H1 (cell line): ENCODE results near the gene DNAH1. TPM values are rescaled to one million over a fixed set of nuclear protein-coding genes. Genes with fewer than 3 reads are reported as not detected.

ENCODE experiments used
- CTCF ChIA-PET: fragments of 300-600 bp; sonication (Branson Sonifier 250); formaldehyde crosslinking; loops from one replicate; lab custom pipeline; 2021; ENCODE audit not compliant: partially characterized antibody; lab: Charles Lee
- POLR2A ChIA-PET: fragments of 300-600 bp; sonication (Branson Sonifier 250); formaldehyde crosslinking; loops from one replicate; lab custom pipeline; 2021; ENCODE audit warnings: inconsistent platforms; ENCODE audit not compliant: partially characterized antibody; lab: Charles Lee
- DNase-seq, 2 experiments: peaks; one replicate each; pipeline versions ENCODE4 v3.0.0 to v3.0.0-alpha.2; 2010 to 2022; ENCODE audit warnings: low spot score in 2 of 2, low read depth in 1 of 2, mixed read lengths in 1 of 2
- FAIRE-seq: peaks from 2 replicates; lab custom pipeline; 2011; peaks lifted over from hg19 to GRCh38; lab: Jason Lieb, UNC
- H2AFZ ChIP-seq: 2 replicates; pipeline ENCODE4 v1.8.1; 2012; ENCODE audit warnings: low read length, inconsistent platforms
- H2AK5ac ChIP-seq: 2 replicates; pipeline ENCODE4 v1.6.1; 2013; ENCODE audit warnings: low read depth, low read length
- H2BK120ac ChIP-seq: replicated peaks from 2 replicates; pipeline ENCODE3; 2013; ENCODE audit warnings: low read depth, low read length, inconsistent platforms
- H2BK12ac ChIP-seq: 2 replicates; pipeline ENCODE4 v1.6.1; 2013; ENCODE audit warnings: low read depth, low read length
- H2BK15ac ChIP-seq: 2 replicates; pipeline ENCODE4 v1.6.1; 2013; ENCODE audit warnings: low read length
- H2BK20ac ChIP-seq: 2 replicates; pipeline ENCODE4 v1.6.1; 2013; ENCODE audit warnings: low read length
- H2BK5ac ChIP-seq: 2 replicates; pipeline ENCODE4 v1.6.1; 2013; ENCODE audit warnings: low read depth, low read length
- H3K14ac ChIP-seq: 2 replicates; pipeline ENCODE4 v1.6.1; 2013; ENCODE audit warnings: inconsistent platforms; ENCODE audit not compliant: insufficient read length
- H3K18ac ChIP-seq: 2 replicates; pipeline ENCODE4 v1.6.1; 2013; ENCODE audit warnings: low read length; ENCODE audit errors: extremely low read depth
- H3K23ac ChIP-seq: 2 replicates; pipeline ENCODE4 v1.6.1; 2013; ENCODE audit warnings: inconsistent platforms; ENCODE audit not compliant: insufficient read length
- H3K23me2 ChIP-seq: 2 replicates; pipeline ENCODE4 v1.6.1; 2013; ENCODE audit warnings: low read depth, low read length
- H3K27ac ChIP-seq: 2 replicates; pipeline ENCODE4 v1.6.1; 2011; ENCODE audit warnings: low read depth, low read length, inconsistent platforms
- H3K27me3 ChIP-seq, 4 experiments: replicated peaks in 1 of 4; 1 replicate in 1 of 4; 2 replicates in 3 of 4; pipeline versions ENCODE4 v1.6.1 to v1.8.1; 2011 to 2013; ENCODE audit warnings: low read length in 3 of 4, mild to moderate bottlenecking in 3 of 4, inconsistent platforms in 2 of 4, mixed read lengths in 2 of 4, moderate library complexity in 1 of 4; ENCODE audit not compliant: control insufficient read depth in 3 of 4, insufficient read depth in 3 of 4; ENCODE audit errors: extremely low read depth in 1 of 4
- H3K36me3 ChIP-seq, 4 experiments: 2 replicates each; pipeline versions ENCODE4 v1.6.1 to v1.8.1; 2011 to 2013; ENCODE audit warnings: mild to moderate bottlenecking in 4 of 4, low read length in 3 of 4, moderate library complexity in 2 of 4, control low read depth in 1 of 4, inconsistent platforms in 1 of 4; ENCODE audit not compliant: insufficient read depth in 4 of 4, control insufficient read depth in 2 of 4
- H3K4ac ChIP-seq: replicated peaks from 2 replicates; pipeline ENCODE3; 2013; ENCODE audit warnings: low read length, low read depth, mixed read lengths, inconsistent platforms; ENCODE audit not compliant: insufficient read length
- H3K4me1 ChIP-seq, 4 experiments: replicated peaks in 1 of 4; 1 replicate in 1 of 4; 2 replicates in 3 of 4; pipeline versions ENCODE4 v1.6.1 to v1.8.1; 2011 to 2013; ENCODE audit warnings: low read length in 3 of 4, inconsistent platforms in 2 of 4, mixed read lengths in 1 of 4; ENCODE audit not compliant: insufficient read depth in 4 of 4, control insufficient read depth in 3 of 4
- H3K4me2 ChIP-seq, 2 experiments: 2 replicates each; pipeline versions ENCODE4 v1.6.1 to v1.8.1; 2011 to 2013; ENCODE audit warnings: low read depth in 2 of 2, low read length in 2 of 2, control low read depth in 1 of 2, inconsistent platforms in 1 of 2, mild to moderate bottlenecking in 1 of 2; ENCODE audit not compliant: insufficient read depth in 1 of 2
- H3K4me3 ChIP-seq, 4 experiments: fragments of 200-600, 300-600 bp in 1 of 4; sonication (generic), shearing (Covaris generic), sonication (Bioruptor Twin) in 1 of 4; 2 replicates each; pipeline versions ENCODE4 v1.5.1 to v1.8.1; 2011 to 2016; ENCODE audit warnings: low read length in 4 of 4, low read depth in 3 of 4, control low read depth in 2 of 4, inconsistent platforms in 2 of 4, mild to moderate bottlenecking in 2 of 4, mixed read lengths in 1 of 4, moderate library complexity in 1 of 4; ENCODE audit not compliant: insufficient read depth in 2 of 4; ENCODE audit errors: extremely low read depth in 1 of 4
- H3K56ac ChIP-seq: replicated peaks from 2 replicates; pipeline ENCODE3; 2013; ENCODE audit warnings: low read depth, mild to moderate bottlenecking, mixed read lengths, low read length, inconsistent platforms; ENCODE audit not compliant: insufficient read length
- H3K79me1 ChIP-seq: 2 replicates; pipeline ENCODE4 v1.6.1; 2013; ENCODE audit warnings: low read depth, low read length, control low read depth
- H3K79me2 ChIP-seq, 2 experiments: 2 replicates each; pipeline versions ENCODE4 v1.6.1 to v1.8.1; 2012 to 2013; ENCODE audit warnings: low read length in 2 of 2, mild to moderate bottlenecking in 2 of 2, inconsistent platforms in 1 of 2; ENCODE audit not compliant: insufficient read depth in 2 of 2, control insufficient read depth in 1 of 2
- H3K9ac ChIP-seq, 4 experiments: replicated peaks in 1 of 4; 1 replicate in 1 of 4; 2 replicates in 3 of 4; pipeline versions ENCODE4 v1.6.1 to v1.8.1; 2011 to 2013; ENCODE audit warnings: low read depth in 3 of 4, low read length in 3 of 4, control low read depth in 2 of 4, mild to moderate bottlenecking in 2 of 4, moderate library complexity in 2 of 4, inconsistent platforms in 1 of 4; ENCODE audit errors: extremely low read depth in 1 of 4
- H3K9me3 ChIP-seq, 2 experiments: 2 replicates each; pipeline versions ENCODE4 v1.6.1 to v1.8.1; 2012 to 2013; ENCODE audit warnings: mild to moderate bottlenecking in 2 of 2, moderate library complexity in 2 of 2, control low read depth in 1 of 2, inconsistent platforms in 1 of 2, low read depth in 1 of 2, low read length in 1 of 2, mixed read lengths in 1 of 2; ENCODE audit not compliant: insufficient read depth in 2 of 2
- H4K20me1 ChIP-seq, 2 experiments: replicated peaks in 1 of 2; 2 replicates each; pipeline versions ENCODE3 to v1.8.1; 2011 to 2013; ENCODE audit warnings: inconsistent platforms in 2 of 2, low read length in 2 of 2, mild to moderate bottlenecking in 1 of 2; ENCODE audit not compliant: insufficient read depth in 2 of 2, control insufficient read depth in 1 of 2
- H4K5ac ChIP-seq: 2 replicates; pipeline ENCODE4 v1.6.1; 2013; ENCODE audit warnings: low read length, low read depth, mixed read lengths, inconsistent platforms; ENCODE audit not compliant: insufficient read length
- H4K8ac ChIP-seq: 2 replicates; pipeline ENCODE4 v1.8.0; 2013; ENCODE audit warnings: mild to moderate bottlenecking, moderate library complexity, low read length, inconsistent platforms; ENCODE audit not compliant: insufficient read depth; ENCODE audit errors: extremely low read depth
- H4K91ac ChIP-seq: replicated peaks from 2 replicates; pipeline ENCODE3; 2013; ENCODE audit warnings: low read length, mixed read lengths, inconsistent platforms; ENCODE audit not compliant: insufficient read length
- BCL11A ChIP-seq, 2 experiments: IDR thresholded peaks; one replicate each; pipeline ENCODE4 v1.6.1; 2011; ENCODE audit warnings: low read depth in 2 of 2, low read length in 2 of 2, mild to moderate bottlenecking in 2 of 2
- CHD1 ChIP-seq: IDR thresholded peaks from 2 replicates; pipeline ENCODE4 v1.6.1; 2012; ENCODE audit warnings: low read depth, low read length, improper control_type of control experiment
- GABPA ChIP-seq: IDR thresholded peaks from 2 replicates; pipeline ENCODE4 v1.6.1; 2011; ENCODE audit warnings: mild to moderate bottlenecking, low read length, moderate library complexity, borderline replicate concordance; ENCODE audit not compliant: insufficient read depth
- POLR2A ChIP-seq, 2 experiments: IDR thresholded peaks; 1 replicate in 1 of 2; 2 replicates in 1 of 2; pipeline ENCODE4 v1.6.1; 2011; ENCODE audit warnings: low read depth in 2 of 2, low read length in 2 of 2, mild to moderate bottlenecking in 2 of 2; ENCODE audit errors: control extremely low read depth in 1 of 2
- SAP30 ChIP-seq: fragments of 300-600 bp; sonication (generic); IDR thresholded peaks from 2 replicates; pipeline ENCODE4 v1.7.1; 2012; ENCODE audit warnings: low read length, moderate library complexity, mild to moderate bottlenecking, inconsistent platforms; ENCODE audit not compliant: insufficient read depth, insufficient replicate concordance
- SIX5 ChIP-seq: IDR thresholded peaks from 2 replicates; pipeline ENCODE4 v1.6.1; 2011; ENCODE audit warnings: mild to moderate bottlenecking, low read depth, low read length
- SP2 ChIP-seq: IDR thresholded peaks from 2 replicates; pipeline ENCODE4 v1.6.1; 2012; ENCODE audit warnings: mild to moderate bottlenecking, low read length, inconsistent platforms
- SUZ12 ChIP-seq: fragments of 200-600 bp; sonication (generic); IDR thresholded peaks from 2 replicates; pipeline ENCODE4 v1.6.1; 2012; ENCODE audit warnings: mild to moderate bottlenecking, inconsistent platforms, low read length, moderate library complexity, mixed read lengths
- TAF7 ChIP-seq: optimal IDR thresholded peaks from 2 replicates; pipeline ENCODE3; 2011; ENCODE audit warnings: low read depth, mild to moderate bottlenecking, inconsistent platforms, low read length, moderate library complexity, borderline replicate concordance
- WGBS, 2 experiments: shearing (Covaris generic) in 1 of 2; methylation state at CpG; one replicate each; pipeline versions ENCODE4 v1.1.6 to v1.1.7; 2013 to 2015; ENCODE audit warnings: low lambda C conversion rate in 2 of 2, mixed read lengths in 2 of 2, inconsistent platforms in 1 of 2, low coverage in 1 of 2, missing lambda C conversion rate in 1 of 2; ENCODE audit not compliant: insufficient replicate concordance in 2 of 2, insufficient coverage in 1 of 2, insufficient read length in 1 of 2; ENCODE audit errors: extremely low coverage in 1 of 2, missing lambda C conversion rate in 1 of 2; 5-methylcytosine and 5-hydroxymethylcytosine counted together
- polyA plus RNA-seq, 7 experiments: library from polyadenylated mRNA; depleted of rRNA in 3 of 7; stranded (reverse) in 5 of 7; unstranded in 2 of 7; fragments of >200 nt in 5 of 7; fragments of 200-250 nt in 2 of 7; gene quantifications; 1 replicate in 5 of 7; 2 replicates in 1 of 7; 4 replicates in 1 of 7; pipeline versions ENCODE4 v1.2.1 to v1.2.3, GENCODE V29; 2011 to 2013; ENCODE audit warnings: missing spikeins in 2 of 7, mixed read lengths in 2 of 7
- total RNA-seq: library from RNA; stranded (reverse); fragmentation: NEBNext Ultra II Directional; extraction: Animal tissue kit (Norgen Biotek cat#: 25700); gene quantifications from 2 replicates; pipeline ENCODE4 v1.2.1, GENCODE V29; 2021
- TF ChIP-seq, protein P1 (sequence below): IDR thresholded peaks from 2 replicates; pipeline ENCODE4 v1.6.1; 2012; ENCODE audit warnings: low read length, inconsistent platforms
- TF ChIP-seq, protein P2 (sequence below): IDR thresholded peaks from 2 replicates; pipeline ENCODE4 v1.6.1; 2012; ENCODE audit warnings: inconsistent platforms

DNAH1 gene
- total and polyA plus RNA-seq, 2 of the 8 experiments (the other 6 are each of a cell fraction or from before 2014, with no cell fraction given), result 1.0 to 1.5 TPM

DNA sequence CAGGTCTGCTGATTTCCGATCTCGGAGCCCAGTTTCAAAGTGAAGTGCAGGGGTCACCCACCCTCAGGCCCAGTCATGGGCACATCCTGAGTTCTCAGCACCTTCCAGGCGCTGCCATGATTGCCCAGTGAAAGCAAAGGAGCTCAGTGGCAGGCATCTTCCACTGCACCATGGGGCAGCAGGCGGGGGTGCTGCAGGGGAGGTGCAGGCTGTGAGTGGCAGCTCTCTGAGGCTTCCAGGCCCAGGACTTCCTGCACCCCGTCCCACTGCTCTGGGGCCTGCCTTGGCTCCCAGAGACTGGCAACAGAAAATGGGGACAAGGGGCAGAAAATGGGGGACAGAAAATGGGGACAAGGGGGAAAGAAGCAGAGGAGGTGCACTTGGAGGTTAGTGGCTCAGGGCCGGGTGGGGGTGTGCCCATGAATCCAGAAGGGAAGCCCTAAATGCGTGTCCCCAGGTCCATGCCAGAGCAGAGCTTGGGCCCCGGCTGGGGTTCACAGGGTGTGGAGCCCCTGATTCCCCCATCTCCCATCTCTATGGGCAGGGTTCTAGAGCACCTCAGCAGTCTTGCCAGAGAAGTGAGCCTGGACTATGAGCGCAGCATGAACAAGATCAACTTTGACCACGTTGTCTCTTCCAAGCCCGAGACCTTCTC is 28.0 kb downstream of the DNAH1 start:
- H2AFZ ChIP-seq, result no peak overlapping the region
- H3K4me2 ChIP-seq, result no peak overlapping the region
- H4K91ac ChIP-seq, result no peak overlapping the region
- H3K27me3 ChIP-seq, result no peaks in the 10 kb centered on the region; a peak in 1 of 7 replicates
- 87% methylated on average over 10 of the region's 11 CpGs; no CpG with 5 or more reads in 1 of the 2 experiments for WGBS, 2 experiments
- no peaks in the 10 kb centered on the region for H3K23me2 ChIP-seq
- no peak overlapping the region for H2BK12ac ChIP-seq
- CTCF ChIA-PET, result interaction anchor here (1.1 to 11.9 kb wide), 8 partner anchors 10 to 119 kb away, joined by 3 to 165 read pairs (median 5); partner anchors contain the start of genes GLYCTK, TLR9 and WDR82
- H3K27ac ChIP-seq, result no peak overlapping the region
- H2BK5ac ChIP-seq, result no peak overlapping the region
- no peaks in the 10 kb centered on the region for H3K79me2 ChIP-seq
- no peak overlapping the region for H3K4me3 ChIP-seq
- no peak overlapping the region for H2BK120ac ChIP-seq
- no peak overlapping the region for H3K23ac ChIP-seq
- H4K20me1 ChIP-seq, result no peaks in the 10 kb centered on the region
- DNase-seq, result no peak
- H3K14ac ChIP-seq, result no peak overlapping the region
- no peak overlapping the region for H3K18ac ChIP-seq
- no peak overlapping the region for H2AK5ac ChIP-seq
- H2BK15ac ChIP-seq, result no peak overlapping the region
- no peak overlapping the region for H4K8ac ChIP-seq
- POLR2A ChIA-PET, result interaction anchor here (0.8 to 1.9 kb wide), 3 partner anchors 7 to 66 kb away, joined by 3 to 6 read pairs (median 4); partner anchors contain the start of gene WDR82
- no peak overlapping the region for H3K56ac ChIP-seq
- no peak overlapping the region for H4K5ac ChIP-seq
- no peaks in the 10 kb centered on the region for H3K79me1 ChIP-seq
- no peaks in the 10 kb centered on the region for H3K9me3 ChIP-seq
- H2BK20ac ChIP-seq, result no peak overlapping the region
- no peak overlapping the region for H3K4ac ChIP-seq
- no peaks in the 10 kb centered on the region for H3K4me1 ChIP-seq
- FAIRE-seq, result no peak
- H3K36me3 ChIP-seq, result no peaks in the 10 kb centered on the region
- no peak overlapping the region for H3K9ac ChIP-seq
- TF ChIP-seq, protein P1, sequence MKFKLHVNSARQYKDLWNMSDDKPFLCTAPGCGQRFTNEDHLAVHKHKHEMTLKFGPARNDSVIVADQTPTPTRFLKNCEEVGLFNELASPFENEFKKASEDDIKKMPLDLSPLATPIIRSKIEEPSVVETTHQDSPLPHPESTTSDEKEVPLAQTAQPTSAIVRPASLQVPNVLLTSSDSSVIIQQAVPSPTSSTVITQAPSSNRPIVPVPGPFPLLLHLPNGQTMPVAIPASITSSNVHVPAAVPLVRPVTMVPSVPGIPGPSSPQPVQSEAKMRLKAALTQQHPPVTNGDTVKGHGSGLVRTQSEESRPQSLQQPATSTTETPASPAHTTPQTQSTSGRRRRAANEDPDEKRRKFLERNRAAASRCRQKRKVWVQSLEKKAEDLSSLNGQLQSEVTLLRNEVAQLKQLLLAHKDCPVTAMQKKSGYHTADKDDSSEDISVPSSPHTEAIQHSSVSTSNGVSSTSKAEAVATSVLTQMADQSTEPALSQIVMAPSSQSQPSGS, result no peak
- TF ChIP-seq POLR2A (IDR thresholded peaks at IDR 0.05; ENCODE audit: control extremely low read depth in 1 of 2, low read depth in 2 of 2, low read length in 2 of 2) (no peak), CHD1 (no peak), SAP30 (no peak), GABPA (no peak), BCL11A (IDR thresholded peaks at IDR 0.05; ENCODE audit: low read depth in 2 of 2, low read length in 2 of 2) (no peak), SP2 (no peak), TAF7 (no peak), SIX5 (no peak), SUZ12 (no peak)
- TF ChIP-seq, protein P2, sequence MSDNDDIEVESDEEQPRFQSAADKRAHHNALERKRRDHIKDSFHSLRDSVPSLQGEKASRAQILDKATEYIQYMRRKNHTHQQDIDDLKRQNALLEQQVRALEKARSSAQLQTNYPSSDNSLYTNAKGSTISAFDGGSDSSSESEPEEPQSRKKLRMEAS, result no peak
